ENCODE measurements around the gene EPHA2.

DNA sequence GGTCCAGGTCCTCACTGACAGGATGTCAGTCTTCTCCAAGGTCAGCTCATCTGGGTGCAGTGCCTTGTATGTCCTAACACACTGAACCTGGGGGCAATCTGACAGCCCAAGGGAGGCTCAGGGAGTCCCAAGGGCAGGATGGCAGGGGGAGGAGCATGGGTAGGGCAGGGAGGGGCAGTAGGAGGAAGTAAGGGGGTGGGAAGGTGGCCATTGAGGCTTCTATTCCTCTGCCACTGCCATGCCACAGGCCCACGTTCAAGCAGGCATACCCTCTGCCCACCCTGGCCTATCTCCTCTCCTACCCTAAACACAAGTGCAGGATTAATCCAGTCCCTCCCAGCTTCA lies 43.3 kb upstream of the EPHA2 start:
- TF ChIP-seq POLR2A (IDR thresholded peaks at IDR 0.05), result no peak
- TF ChIP-seq, protein P1, sequence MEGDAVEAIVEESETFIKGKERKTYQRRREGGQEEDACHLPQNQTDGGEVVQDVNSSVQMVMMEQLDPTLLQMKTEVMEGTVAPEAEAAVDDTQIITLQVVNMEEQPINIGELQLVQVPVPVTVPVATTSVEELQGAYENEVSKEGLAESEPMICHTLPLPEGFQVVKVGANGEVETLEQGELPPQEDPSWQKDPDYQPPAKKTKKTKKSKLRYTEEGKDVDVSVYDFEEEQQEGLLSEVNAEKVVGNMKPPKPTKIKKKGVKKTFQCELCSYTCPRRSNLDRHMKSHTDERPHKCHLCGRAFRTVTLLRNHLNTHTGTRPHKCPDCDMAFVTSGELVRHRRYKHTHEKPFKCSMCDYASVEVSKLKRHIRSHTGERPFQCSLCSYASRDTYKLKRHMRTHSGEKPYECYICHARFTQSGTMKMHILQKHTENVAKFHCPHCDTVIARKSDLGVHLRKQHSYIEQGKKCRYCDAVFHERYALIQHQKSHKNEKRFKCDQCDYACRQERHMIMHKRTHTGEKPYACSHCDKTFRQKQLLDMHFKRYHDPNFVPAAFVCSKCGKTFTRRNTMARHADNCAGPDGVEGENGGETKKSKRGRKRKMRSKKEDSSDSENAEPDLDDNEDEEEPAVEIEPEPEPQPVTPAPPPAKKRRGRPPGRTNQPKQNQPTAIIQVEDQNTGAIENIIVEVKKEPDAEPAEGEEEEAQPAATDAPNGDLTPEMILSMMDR (IDR thresholded peaks at IDR 0.05), result no peak

All from body of pancreas (tissue), 4 donors.